Myocyte (in vitro differentiated cells): Measurements from ENCODE around the gene JKAMP. TPM values are rescaled to one million over a fixed set of nuclear protein-coding genes. Genes with fewer than 3 reads are reported as not detected.
A peak's percentile ranks its signal among the peaks of the same experiment; 100 is the strongest.

ENCODE experiments used
- DNase-seq: peaks from one replicate; pipeline ENCODE4 v3.0.0-alpha.2; 2012; ENCODE audit warnings: low read depth
- total RNA-seq: library from RNA; depleted of rRNA; stranded (reverse); fragments of >200 nt; gene quantifications from 2 replicates; pipeline ENCODE4 v1.2.3, GENCODE V29; 2014

The JKAMP gene
- total RNA-seq, 1 donor from 2014 or later: 132 TPM

DNA sequence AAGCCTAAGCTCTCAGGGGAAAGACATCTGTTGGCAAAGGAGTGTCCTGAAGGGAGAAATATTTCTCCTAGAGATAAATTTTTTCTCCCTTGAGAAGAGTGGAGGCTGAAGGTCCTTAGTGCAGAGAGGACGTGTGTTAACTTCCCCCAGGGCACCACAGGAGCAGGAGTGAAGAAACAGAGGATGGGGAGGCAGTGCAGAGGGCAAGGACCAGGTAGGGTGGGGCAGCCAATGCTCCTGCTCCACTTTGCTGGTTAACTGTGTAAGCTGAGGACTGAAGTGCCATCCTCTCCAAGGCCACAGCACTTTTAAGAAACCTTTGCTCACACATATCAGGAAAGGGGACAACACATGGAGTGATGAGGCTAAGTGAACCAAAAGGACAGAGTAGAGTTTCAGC lies 4.2 kb upstream of the JKAMP start:
- no peak for DNase-seq

DNA sequence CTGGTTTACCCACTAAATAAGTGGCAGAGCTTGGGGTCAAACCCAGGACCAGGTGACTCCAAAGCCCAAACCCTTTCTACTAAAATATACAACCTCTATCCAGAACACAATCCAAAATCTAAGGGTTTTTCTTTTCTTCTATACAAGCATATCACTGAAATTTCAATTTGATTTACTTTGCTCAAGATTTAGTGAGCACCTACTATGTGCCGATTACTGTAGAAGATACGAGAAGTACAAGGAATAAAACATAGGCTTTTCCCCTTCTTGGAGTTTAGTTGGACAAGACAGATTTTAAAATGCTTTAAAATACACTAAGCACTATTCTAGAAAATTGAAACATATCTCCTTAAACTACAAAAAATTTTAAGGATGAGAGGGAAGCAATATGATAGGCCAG lies 2.9 kb upstream of the JKAMP start:
- no peak for DNase-seq

DNA sequence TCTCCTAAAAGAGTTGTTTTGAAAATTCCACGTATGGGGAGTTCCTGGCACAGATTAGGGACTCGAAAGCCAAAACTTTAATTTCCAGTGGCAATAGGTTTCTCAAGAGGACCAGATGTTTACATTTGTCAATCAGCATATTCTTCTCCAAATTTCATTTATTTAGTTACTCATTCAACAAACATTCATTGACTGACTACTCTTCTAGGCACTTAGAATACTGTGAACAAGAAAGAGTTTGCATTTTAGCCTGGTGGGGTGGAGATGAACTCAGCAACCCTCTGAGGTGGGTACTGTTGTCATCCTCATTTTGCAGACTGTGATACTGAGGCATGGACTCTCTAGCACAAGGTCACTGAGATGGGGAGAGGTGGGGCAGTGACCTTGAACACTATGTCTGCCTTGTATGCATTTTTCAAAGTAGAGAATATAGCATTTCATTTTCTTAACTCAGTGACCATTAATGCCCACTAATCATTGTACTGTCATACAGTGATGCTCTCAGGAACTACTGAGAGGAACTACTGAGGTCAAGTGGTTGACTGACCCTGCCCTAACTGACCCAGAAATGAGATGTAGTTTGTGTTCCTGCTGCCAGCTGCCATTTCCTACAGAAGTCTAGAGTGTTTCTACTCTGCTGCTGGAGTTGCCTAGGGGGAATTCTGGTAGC lies 2.3 kb upstream of the JKAMP start:
- DNase-seq: peak; percentile 30

DNA sequence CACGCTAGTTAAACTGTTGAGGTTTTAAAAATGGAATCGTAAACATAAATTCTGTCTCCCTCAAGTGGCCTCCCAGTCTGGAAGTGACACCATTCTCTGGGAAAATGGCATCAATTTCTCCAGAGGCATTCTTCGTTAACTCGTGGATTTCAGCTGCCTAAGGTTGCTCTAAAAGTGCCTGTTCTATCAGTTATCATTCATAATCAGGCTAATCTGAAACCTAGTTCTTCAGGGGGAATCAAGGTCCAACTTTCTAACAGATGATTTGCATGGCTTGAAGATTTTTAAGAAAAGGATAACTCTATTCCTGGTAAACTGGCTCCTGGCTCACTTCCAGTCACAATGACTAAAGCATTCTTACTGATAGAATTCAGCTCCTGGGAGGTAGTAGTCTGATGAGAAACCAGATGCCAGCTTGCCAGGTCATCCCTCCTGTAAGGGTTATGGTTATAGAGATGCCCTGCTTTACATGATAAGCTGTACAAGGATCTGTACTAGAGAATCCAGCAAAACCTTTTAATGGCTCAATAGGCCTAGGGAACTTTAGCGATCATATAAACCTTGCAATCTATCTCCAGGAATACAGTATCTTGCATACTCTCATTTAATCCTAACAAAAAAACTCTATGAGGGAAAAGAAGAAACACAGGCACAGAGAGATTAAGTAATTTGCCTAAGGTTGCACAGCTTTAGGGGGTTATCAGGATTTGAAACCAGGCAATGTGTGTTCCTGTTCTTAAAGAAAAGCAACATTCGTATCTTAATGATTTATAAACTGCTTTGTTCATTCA lies 1.6 kb upstream of the JKAMP start:
- DNase-seq: peak; percentile 70

DNA sequence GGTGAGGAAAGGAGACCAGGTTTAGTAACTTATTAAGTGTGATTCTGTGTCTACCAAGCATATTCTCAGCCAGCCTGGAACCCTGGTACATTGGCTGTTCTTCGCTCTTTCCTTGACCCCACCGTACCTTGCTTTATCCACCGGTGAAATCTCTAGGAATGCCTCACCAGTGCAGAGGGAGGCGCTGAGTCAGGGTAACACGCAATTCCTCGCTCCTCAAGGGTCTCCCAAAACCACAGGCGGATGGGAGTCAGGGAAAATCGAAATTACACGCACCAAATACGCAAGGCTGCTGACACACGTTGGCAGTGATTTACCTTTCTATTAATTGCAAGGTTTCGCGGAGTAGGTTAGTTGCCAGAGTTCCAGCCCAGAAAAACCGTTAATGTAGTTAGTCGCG lies 954 bp upstream of the JKAMP start:
- DNase-seq: peak; percentile 24

DNA sequence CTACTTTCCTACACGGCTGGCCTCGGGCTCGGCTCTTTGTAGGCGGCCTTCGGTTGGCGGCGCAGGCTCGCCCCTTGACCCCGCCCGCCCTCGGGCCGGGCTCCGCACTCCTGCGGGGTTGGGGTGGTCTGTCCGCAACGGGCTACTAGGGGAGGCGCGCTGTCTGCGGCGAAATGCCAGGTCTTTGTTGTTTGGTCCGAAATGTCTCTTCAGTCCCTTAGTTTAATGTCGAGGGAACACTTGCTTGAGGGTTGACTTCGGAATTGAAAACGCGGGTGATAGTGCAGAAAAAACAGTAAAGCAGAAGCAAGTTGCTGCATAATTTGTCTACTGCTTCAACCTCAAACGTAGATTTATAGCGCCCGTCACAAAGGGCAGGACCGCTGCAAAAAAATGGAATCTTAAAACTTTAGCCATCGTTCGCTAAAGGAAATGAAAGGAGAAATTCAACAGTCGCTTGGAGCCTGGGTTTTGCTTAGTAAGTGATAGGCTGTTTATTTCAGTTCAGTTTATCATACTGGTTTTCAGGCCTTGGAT lies 390 bp downstream of the JKAMP start:
- no peak for DNase-seq

DNA sequence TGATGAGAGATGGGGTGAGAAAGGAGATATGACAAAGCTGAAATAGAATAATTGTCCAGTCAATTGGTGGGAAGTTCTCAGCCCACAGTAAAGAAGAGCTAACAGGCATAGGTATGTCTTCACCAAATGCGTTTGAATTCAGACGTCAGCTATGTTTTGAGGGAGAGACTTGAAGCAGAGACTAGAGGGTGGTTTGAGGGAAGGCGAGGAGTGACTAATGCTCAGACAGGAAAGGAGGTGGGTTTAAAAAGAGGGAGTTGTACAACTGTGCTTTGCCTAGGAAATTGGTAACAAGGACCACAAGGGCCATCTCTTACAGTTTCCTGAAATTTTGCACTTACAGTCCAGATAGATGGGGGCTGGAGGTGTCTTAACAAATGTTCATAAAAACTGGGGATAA lies 6.4 kb downstream of the JKAMP start:
- no peak for DNase-seq

DNA sequence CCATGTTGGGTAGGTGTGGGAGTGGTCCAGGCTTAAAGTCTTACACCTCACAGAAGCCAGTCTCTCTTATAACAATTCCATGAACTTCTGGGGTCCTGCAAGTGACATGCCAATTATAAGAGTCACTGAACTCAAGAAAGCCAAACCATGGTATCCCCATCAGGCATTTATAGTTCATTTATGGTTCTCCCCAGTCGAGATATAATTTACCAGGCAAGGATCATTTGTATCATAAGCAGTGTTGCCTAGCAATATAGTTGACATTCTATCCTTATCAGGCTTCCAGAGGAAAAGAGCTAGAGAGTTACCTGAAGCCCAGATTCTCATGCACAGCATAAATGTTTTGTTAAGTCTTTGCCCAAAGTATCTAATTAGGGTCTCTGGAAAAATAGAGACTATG lies 8.1 kb downstream of the JKAMP start:
- no peak for DNase-seq

DNA sequence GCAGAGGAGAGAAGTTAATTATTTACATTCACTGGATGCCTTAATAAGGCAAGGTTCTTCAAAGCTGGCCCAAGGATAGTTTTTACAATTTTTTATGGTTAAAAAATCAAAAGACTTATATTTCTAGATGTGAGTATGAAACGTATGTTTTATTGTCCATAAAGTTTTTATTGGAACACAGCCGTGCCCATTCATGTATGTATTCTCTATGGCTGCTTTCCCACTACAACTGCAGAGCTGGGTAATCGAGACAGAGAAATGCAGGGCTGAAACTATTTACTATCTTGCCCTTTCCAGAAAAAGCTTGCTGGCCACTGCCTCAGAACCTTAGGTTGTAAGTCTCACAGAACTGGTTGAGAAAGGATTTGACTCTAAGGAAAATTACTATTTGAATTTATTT lies 16.4 kb downstream of the JKAMP start:
- no peak for DNase-seq

DNA sequence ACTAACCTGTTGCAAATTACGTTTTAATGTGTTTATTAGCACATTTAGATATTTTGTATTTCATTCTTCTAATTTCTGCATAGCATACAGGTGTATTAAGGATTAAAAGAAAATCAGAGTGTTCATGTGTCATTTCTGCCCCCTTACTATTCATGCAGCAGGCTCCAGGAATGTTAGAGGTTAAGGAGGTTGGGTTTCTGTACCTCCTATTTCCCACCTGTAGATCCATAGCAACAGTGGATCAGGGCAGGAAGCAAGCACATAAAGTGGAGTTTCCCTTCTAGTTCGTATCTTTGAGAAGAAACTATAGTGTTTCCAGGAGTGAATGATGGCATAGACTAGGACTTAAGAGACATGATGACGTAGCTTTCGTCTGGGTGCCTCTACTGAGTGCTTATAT lies 18.9 kb downstream of the JKAMP start:
- no peak for DNase-seq

DNA sequence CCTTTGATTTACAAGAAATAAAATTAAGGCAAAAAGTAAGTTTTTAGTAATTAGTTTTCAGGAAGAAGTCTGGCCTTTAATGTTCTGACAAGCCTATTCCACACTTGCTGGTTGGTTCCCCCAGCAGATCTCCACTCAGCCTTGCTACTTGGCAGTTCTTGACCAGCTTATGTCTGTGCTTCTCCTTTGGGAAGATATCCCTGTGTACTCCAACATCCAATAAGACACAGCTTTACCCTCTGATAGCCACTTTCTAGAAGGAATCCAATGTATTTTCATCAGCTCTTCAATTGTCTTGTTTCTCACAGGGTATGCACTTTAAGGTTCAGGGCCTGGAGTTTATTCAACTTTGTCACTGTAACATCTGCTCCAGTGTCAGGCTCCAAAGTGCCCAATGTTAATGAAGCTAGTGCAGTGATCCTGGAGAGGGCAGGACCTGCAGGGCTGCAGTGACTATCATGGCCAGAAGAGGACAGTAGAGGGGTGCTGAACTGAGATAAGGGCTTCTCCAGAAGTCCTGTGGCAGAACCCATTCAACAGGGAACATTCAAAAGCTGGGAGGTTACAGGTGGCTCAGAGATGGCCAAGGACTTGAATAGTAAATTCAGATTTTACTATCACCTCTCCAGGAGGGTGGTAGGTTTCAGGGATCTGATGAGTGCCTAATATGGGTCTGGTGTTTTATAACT lies 22.9 kb downstream of the JKAMP start:
- peak; percentile 70 for DNase-seq

DNA sequence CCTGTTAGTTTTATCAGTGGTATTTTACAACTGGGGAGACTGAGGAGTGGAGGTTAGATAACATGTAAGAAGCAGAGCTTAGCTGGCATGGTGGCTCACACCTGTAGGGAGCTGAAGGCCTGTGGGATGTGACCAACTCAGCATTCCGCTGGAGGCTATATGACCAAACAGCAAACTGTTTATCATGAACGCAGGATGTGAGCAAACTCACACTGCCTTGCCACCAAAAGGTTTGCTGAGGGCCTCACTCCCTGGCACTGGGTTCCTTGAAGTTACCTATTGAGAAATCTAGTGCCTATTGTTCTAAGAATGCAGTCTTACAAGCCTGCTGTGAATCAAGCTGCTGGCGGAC lies 23.4 kb downstream of the JKAMP start:
- no peak for DNase-seq

DNA sequence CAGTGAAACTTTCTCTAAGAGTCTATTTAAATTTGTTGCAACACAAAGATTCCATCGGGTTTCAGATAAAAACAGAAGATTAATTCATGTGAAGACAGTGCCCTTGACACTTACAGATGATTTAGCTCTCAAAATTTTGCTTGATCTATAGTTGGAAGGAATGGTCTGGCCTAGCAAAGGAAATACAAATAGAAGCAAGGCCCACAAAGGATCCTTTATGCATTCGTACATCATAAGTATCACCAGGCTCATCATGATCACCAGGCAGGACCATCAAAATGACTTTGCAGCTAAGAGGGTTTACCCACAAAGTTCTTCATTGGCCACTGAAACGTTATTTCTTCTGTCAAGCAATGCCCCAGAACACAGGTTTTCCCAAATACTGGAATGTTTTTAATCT lies 24.8 kb downstream of the JKAMP start:
- no peak for DNase-seq

DNA sequence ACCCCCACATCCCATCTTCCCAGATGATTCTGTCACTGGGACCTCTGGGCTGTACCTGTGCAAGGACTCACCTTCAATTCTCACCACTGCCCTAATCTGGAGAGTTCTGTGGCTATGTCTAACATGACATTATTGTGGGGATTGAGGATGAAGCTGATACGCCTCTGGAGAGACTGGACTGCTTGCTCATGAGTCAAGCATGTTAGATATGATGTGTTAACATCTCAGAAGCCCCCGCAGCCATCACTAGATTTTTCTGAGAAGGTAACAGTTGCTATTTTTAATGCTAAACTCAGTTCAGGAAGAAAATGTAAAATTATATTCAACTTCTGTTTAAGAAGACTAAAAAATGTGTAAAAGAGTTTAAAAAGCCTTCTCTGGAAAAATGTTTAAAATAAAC lies 25.7 kb downstream of the JKAMP start:
- DNase-seq: no peak

DNA sequence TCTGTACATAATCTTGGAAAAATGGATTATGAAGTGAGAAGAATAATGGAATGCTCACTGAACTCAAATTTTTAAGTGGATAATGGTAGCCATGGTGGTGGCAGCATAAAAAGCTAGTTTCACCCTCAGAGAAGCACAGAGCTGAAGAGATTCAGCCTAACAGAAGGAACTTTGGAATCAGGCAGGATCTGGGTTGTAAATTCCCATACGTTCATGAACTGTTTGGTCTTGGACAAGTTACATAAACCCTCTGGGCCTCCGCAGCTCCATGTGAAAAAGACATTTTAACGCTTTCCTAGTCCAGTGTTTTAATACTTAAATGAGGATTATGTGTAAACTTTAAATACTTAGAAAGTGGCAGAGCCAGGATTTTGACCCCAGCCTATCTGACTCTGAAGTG lies 26.6 kb downstream of the JKAMP start:
- no peak for DNase-seq

DNA sequence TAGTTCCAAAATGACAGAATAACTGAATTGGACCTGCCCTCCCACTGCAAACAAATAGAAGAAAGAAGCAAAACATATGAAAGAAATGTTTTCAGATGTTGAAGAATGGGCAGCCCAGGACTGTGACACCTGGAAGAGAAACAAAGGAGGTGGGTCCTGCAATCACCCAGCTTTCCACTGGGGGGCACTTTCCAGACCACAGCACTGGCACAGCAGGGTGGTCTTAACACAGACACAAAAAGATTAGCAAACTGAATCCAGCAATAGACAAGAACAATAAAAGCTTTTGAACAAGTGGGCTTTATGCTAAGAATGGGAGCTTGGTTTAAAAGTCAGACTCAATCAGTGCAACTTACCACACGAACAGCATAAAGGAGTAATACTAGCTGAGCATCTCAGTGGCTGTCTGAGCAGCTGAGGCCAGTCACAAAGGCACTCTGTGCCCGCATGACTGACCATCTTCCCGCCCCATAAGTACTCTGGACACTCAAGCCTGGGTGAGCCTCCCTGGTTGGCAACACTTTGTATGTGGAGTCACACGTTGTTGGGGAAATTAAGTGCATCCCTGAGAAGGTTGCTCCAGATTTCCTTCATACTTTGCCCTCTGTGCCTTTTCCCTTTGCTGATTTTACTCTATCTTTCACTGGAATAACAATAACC lies 27.7 kb downstream of the JKAMP start:
- no peak for DNase-seq

DNA sequence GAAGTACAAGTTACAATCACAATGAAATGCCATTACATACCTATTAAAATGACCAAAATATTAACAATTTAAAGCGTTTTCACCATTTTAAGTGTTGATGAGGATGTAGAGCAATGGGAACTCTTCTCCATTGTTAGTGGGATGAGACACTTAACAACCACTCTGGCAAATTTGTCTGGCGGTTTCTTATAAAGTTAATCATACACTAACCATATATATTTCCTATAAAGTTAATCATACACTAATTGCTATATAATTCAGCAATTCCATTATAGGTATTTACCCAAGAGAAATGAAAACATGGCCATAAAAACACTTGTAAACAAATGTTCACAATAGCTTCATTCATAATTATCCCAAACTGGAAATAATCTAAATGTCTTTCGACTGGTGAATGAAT lies 35.9 kb downstream of the JKAMP start:
- DNase-seq: no peak

DNA sequence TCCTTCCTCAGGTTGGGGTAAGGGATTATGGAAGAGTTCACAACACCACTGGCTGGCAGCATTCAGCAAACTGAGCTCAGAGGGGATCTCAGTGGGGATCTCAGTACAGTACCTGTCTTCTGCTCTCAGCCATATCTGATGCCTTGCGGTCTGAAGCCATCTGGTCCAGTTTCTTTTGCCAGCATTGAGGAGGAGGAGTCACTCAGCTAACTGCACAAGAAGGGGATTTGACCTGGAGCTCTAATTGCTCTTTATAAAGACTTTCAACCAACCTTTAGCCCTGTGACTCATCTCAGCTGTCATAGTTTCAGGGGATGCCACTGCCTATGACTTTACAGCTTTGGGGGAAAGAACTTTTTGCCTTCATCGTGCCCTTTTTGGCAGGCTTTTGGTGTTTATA lies 44.9 kb downstream of the JKAMP start:
- DNase-seq: peak; percentile 23

DNA sequence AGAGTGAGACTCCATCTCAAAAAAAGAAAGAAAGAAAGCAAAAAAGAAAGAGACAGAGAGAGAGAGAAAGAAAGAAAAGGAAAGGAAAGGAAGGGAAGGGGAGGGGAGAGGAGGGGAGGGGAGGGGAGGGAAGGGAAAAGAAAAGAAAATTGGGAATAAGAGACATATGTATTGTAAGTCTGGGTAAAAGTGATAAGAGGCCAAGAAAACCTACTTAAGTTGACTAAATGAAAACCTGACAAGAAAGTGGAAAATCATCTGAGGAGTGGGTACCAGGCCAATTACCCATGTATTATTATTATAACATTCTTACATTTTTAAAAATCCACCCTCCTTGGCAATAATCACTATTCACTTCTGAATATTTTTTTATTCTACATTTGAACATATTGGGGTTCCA lies 46.0 kb downstream of the JKAMP start:
- DNase-seq: no peak

DNA sequence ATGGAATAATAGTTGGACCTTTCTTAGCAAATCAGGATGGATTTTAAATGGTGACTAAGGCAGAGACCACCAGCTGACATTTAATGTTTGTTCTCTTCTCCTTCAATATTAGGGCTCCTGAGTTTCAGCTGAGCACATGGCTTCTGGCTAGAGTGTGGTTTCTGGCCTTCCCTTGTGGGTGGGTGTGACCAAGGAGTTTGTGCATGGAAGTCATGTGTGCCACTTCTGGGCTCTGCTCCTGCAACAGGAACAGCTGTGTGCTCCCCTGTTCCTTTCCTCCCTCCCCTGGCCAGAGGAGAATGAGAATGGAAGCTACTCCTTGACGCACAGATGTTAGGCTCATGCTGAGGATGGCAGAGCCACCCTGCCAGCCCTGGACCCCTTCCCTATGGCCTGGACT lies 48.1 kb downstream of the JKAMP start:
- DNase-seq: peak; percentile 82

DNA sequence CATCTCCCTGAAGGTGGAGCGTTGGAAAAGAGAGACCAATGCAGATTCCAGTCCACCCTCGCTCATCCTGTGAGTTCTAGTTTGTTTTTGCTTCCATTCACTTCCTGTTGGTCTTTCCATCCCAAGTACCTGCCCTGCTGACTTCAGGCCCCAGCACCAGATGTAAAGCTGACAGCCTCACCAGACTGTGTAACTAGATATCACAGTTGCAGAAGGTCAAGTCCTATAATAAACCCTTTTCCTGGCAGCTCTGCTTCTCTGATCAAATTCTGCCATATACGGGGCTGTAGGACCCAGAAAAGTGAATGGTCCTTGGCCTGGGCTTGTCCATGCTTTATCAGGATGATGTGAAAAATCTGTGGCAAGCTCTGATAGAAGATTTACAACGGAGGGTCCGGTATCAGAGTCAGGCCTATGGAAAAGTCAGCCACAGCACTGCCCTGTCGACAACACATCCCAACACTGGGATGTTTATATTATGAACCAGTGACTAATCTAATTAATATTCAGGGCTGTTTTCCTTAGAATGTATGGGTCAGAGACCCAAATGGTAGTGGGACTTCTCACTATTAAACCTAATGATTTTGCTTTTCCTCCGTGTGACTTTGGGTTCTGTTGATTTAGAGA lies 50.2 kb downstream of the JKAMP start:
- no peak for DNase-seq
